PC-9 (cell line): ENCODE measurements around the gene SMAD1. TPM values are rescaled to one million over a fixed set of nuclear protein-coding genes. Genes with fewer than 3 reads are reported as not detected.

Source experiments
- BruUV-seq: library from RNA; stranded (reverse); fragments of 400-500 nt; replicated peaks from 2 replicates; lab custom pipeline; 2021; lab: Mats Ljungman, UMichigan
- CTCF ChIA-PET: fragments of 300-600 bp; sonication (Branson Sonifier 250); formaldehyde crosslinking; loops from one replicate; lab custom pipeline; 2022; ENCODE audit warnings: antibody characterized with exemption; lab: Charles Lee
- POLR2A ChIA-PET: fragments of 300-600 bp; sonication (Branson Sonifier 250); formaldehyde crosslinking; loops from one replicate; lab custom pipeline; 2022; ENCODE audit warnings: antibody characterized with exemption; ENCODE audit not compliant: unreplicated experiment; lab: Charles Lee
- DNase-seq, 2 experiments: peaks; one replicate each; pipeline versions ENCODE4 v3.0.0 to v3.0.0-alpha.2; 2015 to 2022; ENCODE audit warnings: mixed read lengths in 1 of 2
- H2AFZ ChIP-seq: fragments of 200-600 bp; sonication (generic); 2 replicates; pipeline ENCODE4 v1.8.1; 2017; ENCODE audit warnings: antibody characterized with exemption
- H3F3A ChIP-seq: fragments of 200-600 bp; sonication (generic); 2 replicates; pipeline ENCODE4 v1.8.1; 2017; ENCODE audit warnings: antibody characterized with exemption, mild to moderate bottlenecking, low read depth; ENCODE audit not compliant: insufficient read depth
- H3K27ac ChIP-seq: fragments of 200-600 bp; sonication (generic); 2 replicates; pipeline ENCODE4 v1.6.1; 2016; ENCODE audit warnings: mixed run types
- H3K27me3 ChIP-seq: fragments of 200-600 bp; sonication (generic); 2 replicates; pipeline ENCODE4 v1.6.1; 2016; ENCODE audit warnings: low read depth, mixed run types; ENCODE audit not compliant: insufficient read depth
- H3K36me3 ChIP-seq: fragments of 200-600 bp; sonication (generic); 2 replicates; pipeline ENCODE4 v1.6.1; 2016; ENCODE audit warnings: low read depth, mixed run types
- H3K4me1 ChIP-seq: fragments of 200-600 bp; sonication (generic); replicated peaks from 2 replicates; pipeline ENCODE4 v1.6.1; 2016; ENCODE audit warnings: mixed run types; ENCODE audit not compliant: insufficient read depth
- H3K4me2 ChIP-seq: fragments of 200-600 bp; sonication (generic); 2 replicates; pipeline ENCODE4 v1.6.1; 2017; ENCODE audit warnings: mixed run types
- H3K4me3 ChIP-seq: fragments of 200-600 bp; sonication (generic); 2 replicates; pipeline ENCODE4 v1.6.1; 2016; ENCODE audit warnings: mixed run types
- H3K79me2 ChIP-seq: fragments of 200-600 bp; sonication (generic); 2 replicates; pipeline ENCODE4 v1.6.1; 2017; ENCODE audit warnings: low read depth, mixed run types
- H3K9me2 ChIP-seq: fragments of 200-600 bp; sonication (generic); 2 replicates; pipeline ENCODE4 v1.8.1; 2017; ENCODE audit warnings: mild to moderate bottlenecking; ENCODE audit not compliant: insufficient read depth
- H3K9me3 ChIP-seq: fragments of 200-600 bp; sonication (generic); 2 replicates; pipeline ENCODE4 v1.8.1; 2016; ENCODE audit warnings: low read depth; ENCODE audit not compliant: insufficient read depth
- H4K20me1 ChIP-seq: fragments of 200-600 bp; sonication (generic); 2 replicates; pipeline ENCODE4 v1.8.1; 2017; ENCODE audit not compliant: insufficient read depth
- EZH2 ChIP-seq: fragments of 200-600 bp; sonication (generic); IDR thresholded peaks from 2 replicates; pipeline ENCODE4 v1.8.0; 2017; ENCODE audit warnings: antibody characterized with exemption, low read depth
- intact Hi-C: fragments of 100-400 bp; cut with micrococcal nuclease; formaldehyde crosslinking; loops from one replicate; pipeline ENCODE4 v1.10.0; 2022; ENCODE audit not compliant: unreplicated experiment
- total RNA-seq: library from RNA; stranded (reverse); gene quantifications from 2 replicates; pipeline ENCODE4 v1.2.3, GENCODE V29; 2021
- TF ChIP-seq, protein P1 (sequence below): fragments of 200-600 bp; sonication (generic); conservative IDR thresholded peaks from 2 replicates; pipeline ENCODE4 v1.6.1; 2017; ENCODE audit warnings: mixed run types, antibody characterized with exemption, mild to moderate bottlenecking, moderate library complexity

The SMAD1 gene
- total RNA-seq, 1 experiment from 2014 or later: 15.1 TPM

DNA sequence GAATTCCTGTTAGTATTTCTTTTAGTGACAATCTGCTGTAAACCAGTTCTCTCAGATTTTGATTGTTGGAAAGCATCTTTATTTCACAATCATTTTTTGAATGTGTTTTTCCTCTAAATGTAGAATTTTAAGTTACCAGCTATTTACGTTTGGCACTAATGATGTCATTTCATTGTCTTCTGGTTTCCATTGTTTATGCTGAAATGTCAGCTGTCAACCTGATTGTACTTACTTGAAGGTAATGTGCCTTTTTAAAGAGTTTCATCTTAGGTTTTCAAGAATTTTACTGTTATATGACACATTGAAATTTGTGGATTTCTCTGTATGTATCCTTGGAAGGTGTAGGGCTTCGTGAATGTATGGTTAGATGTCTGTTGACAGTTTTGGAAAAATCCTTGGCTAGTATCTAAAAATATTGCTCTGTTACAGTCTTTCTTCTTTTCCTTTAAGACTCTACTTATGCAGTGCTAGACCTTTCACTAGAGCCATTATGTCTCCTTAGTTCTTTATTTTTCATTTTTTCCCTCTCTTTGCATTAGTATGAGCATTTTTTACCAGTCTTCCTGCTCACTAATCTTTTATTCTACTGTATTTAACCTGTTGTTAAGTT is 30.4 kb downstream of the SMAD1 start:
- intact Hi-C loops: no loop called here
- Histone ChIP-seq H2AFZ (no peak overlapping the region), H3K4me3 (no peak overlapping the region), H3K36me3 (peaks cover 12% of the 10 kb centered on the region; the same call in 1 of the 2 replicates), H3F3A (0 out of 2 replicates have a peak, but pooled peaks cover 4% of the 10 kb centered on the region), H4K20me1 (no peaks in the 10 kb centered on the region), H3K4me1 (peaks cover 15% of the 10 kb centered on the region), H3K9me3 (peaks cover 12% of the 10 kb centered on the region), H3K27ac (no peak overlapping the region), H3K9me2 (no peaks in the 10 kb centered on the region), H3K27me3 (no peaks in the 10 kb centered on the region), H3K4me2 (no peak overlapping the region), H3K79me2 (peaks cover 6% of the 10 kb centered on the region; the same call in 1 of the 2 replicates)
- CTCF ChIA-PET: no interaction called here
- no peak for DNase-seq
- no TSS peak for BruUV-seq
- TF ChIP-seq EZH2: no peak
- TF ChIP-seq, protein P1, sequence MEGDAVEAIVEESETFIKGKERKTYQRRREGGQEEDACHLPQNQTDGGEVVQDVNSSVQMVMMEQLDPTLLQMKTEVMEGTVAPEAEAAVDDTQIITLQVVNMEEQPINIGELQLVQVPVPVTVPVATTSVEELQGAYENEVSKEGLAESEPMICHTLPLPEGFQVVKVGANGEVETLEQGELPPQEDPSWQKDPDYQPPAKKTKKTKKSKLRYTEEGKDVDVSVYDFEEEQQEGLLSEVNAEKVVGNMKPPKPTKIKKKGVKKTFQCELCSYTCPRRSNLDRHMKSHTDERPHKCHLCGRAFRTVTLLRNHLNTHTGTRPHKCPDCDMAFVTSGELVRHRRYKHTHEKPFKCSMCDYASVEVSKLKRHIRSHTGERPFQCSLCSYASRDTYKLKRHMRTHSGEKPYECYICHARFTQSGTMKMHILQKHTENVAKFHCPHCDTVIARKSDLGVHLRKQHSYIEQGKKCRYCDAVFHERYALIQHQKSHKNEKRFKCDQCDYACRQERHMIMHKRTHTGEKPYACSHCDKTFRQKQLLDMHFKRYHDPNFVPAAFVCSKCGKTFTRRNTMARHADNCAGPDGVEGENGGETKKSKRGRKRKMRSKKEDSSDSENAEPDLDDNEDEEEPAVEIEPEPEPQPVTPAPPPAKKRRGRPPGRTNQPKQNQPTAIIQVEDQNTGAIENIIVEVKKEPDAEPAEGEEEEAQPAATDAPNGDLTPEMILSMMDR: no peak
- POLR2A ChIA-PET: no interaction called here

DNA sequence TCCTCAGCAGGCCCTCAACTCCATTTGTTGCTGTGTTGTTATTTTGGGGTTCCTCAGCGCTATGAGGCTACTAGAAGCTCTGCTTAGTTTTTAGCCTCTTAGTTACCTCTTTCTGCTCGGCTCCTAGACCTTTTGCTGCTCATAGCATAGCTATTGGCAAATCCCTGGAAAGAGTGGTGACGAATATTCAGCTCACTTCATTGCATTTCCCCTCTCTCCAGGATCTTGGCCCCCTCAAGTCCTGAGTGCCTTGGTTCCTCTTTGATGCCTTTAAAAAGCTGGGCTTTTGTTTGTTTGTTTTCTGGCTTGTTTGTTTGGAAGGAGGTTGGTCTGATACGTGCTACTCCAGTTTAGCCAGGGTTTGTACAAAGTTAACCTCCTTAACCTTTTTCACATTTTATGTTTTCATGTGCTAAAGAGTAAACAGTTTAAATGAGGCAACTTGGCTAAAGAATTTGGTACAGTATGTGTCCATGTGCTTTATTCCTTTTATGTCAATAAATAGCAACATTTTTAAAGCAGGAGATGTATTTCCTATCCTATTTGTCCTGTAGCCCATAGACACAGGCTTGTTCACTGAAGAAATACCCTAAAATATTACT is 31.5 kb downstream of the SMAD1 start:
- no peak overlapping the region for H3K4me3 ChIP-seq
- BruUV-seq: no TSS peak
- ChIA-PET POLR2A (no interaction called here), CTCF (no interaction called here)
- no peaks in the 10 kb centered on the region for H3K27me3 ChIP-seq
- H3K4me1 ChIP-seq: peaks cover 4% of the 10 kb centered on the region
- no peak for DNase-seq
- no peak overlapping the region for H3K27ac ChIP-seq
- peaks cover 12% of the 10 kb centered on the region; the same call in 1 of the 2 replicates for H3K36me3 ChIP-seq
- H3K9me2 ChIP-seq: no peaks in the 10 kb centered on the region
- H3F3A ChIP-seq: 0 out of 2 replicates have a peak, but pooled peaks cover 3% of the 10 kb centered on the region
- H4K20me1 ChIP-seq: no peaks in the 10 kb centered on the region
- H3K4me2 ChIP-seq: no peak overlapping the region
- TF ChIP-seq, protein P1: no peak
- TF ChIP-seq EZH2: no peak
- peaks cover 6% of the 10 kb centered on the region; the same call in 1 of the 2 replicates for H3K79me2 ChIP-seq
- intact Hi-C loops: no loop called here
- peaks cover 12% of the 10 kb centered on the region for H3K9me3 ChIP-seq
- no peak overlapping the region for H2AFZ ChIP-seq

DNA sequence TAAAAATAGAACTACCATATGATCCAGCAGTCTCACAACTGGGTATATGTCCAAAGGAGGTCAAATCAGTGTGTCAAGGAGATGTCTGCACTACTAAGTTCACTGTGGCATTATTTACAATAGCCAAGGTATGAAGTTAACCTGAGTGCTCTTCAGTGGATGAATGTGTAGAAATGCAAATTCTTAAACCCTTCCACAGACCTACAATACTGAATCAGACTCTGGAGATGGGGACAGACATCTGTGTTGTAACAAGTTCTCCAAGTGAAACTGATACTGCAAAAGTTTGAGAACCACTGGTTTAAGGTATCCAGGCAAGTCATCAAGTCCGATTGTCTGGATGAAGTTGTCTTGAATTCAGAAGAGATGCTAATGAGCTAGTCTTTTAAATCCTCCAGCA is 38.5 kb downstream of the SMAD1 start:
- H3K36me3 ChIP-seq: no peaks in the 10 kb centered on the region
- H3K4me1 ChIP-seq: no peaks in the 10 kb centered on the region
- TF ChIP-seq EZH2: no peak
- TF ChIP-seq, protein P1: no peak
- no peak for DNase-seq
- H3K9me3 ChIP-seq: no peaks in the 10 kb centered on the region
- H4K20me1 ChIP-seq: no peaks in the 10 kb centered on the region
- H3K4me3 ChIP-seq: no peak overlapping the region
- no peak overlapping the region for H2AFZ ChIP-seq
- CTCF ChIA-PET: no interaction called here
- no peaks in the 10 kb centered on the region for H3F3A ChIP-seq
- no peak overlapping the region for H3K27ac ChIP-seq
- POLR2A ChIA-PET: no interaction called here
- intact Hi-C loops: no loop called here
- H3K27me3 ChIP-seq: no peaks in the 10 kb centered on the region
- no TSS peak for BruUV-seq
- no peak overlapping the region for H3K4me2 ChIP-seq
- H3K79me2 ChIP-seq: no peaks in the 10 kb centered on the region
- H3K9me2 ChIP-seq: no peaks in the 10 kb centered on the region
